NCI-H446 (cell line): ENCODE results near the gene CDH23.

Experiments
- DNase-seq, 2 experiments: peaks; one replicate each; lab custom pipeline; 2025; lab: John Stamatoyannopoulos, UW

CDH23 gene

GRCh38 chr10:71369602-71370001 lies 27.1 kb upstream of the CDH23 start:
- no peak for DNase-seq

- no peak for DNase-seq
These were observed 26.7 kb upstream of the CDH23 start for GRCh38 chr10:71370031-71370430.

GRCh38 chr10:71371750-71372166 lies 25.0 kb upstream of the CDH23 start:
- no peak for DNase-seq

- no peak for DNase-seq
These were observed 23.7 kb upstream of the CDH23 start for GRCh38 chr10:71372882-71373495.

GRCh38 chr10:71374481-71375233 lies 22.1 kb upstream of the CDH23 start:
- no peak for DNase-seq

- no peak for DNase-seq
These were observed 20.8 kb upstream of the CDH23 start for GRCh38 chr10:71375952-71376351.

GRCh38 chr10:71378336-71379117 lies 18.2 kb upstream of the CDH23 start:
- DNase-seq = no peak

- DNase-seq = no peak
These were observed 17.5 kb upstream of the CDH23 start for GRCh38 chr10:71379118-71379766.

- DNase-seq = no peak
These were observed 15.9 kb upstream of the CDH23 start for GRCh38 chr10:71380841-71381240.

- no peak for DNase-seq
These were observed 15.1 kb upstream of the CDH23 start for GRCh38 chr10:71381611-71382010.

GRCh38 chr10:71382028-71382427 lies 14.7 kb upstream of the CDH23 start:
- no peak for DNase-seq

GRCh38 chr10:71382757-71383156 lies 14.0 kb upstream of the CDH23 start:
- DNase-seq = no peak

GRCh38 chr10:71383972-71384687 lies 12.6 kb upstream of the CDH23 start:
- DNase-seq = peak in 1 of 2 experiments; percentile 41

GRCh38 chr10:71388171-71388570 lies 8.5 kb upstream of the CDH23 start:
- no peak for DNase-seq

- no peak for DNase-seq
These were observed 8.0 kb upstream of the CDH23 start for GRCh38 chr10:71388583-71389310.

GRCh38 chr10:71389768-71390460 lies 6.8 kb upstream of the CDH23 start:
- no peak for DNase-seq

GRCh38 chr10:71390461-71390835 lies 6.3 kb upstream of the CDH23 start:
- no peak for DNase-seq

GRCh38 chr10:71390921-71391690 lies 5.6 kb upstream of the CDH23 start:
- DNase-seq = no peak

GRCh38 chr10:71391701-71392100 lies 5.0 kb upstream of the CDH23 start:
- no peak for DNase-seq

- DNase-seq = no peak
These were observed 4.4 kb upstream of the CDH23 start for GRCh38 chr10:71392292-71392691.
